Skin of body (tissue), 2 donors: ENCODE data around the gene ABI3BP. TPM values are rescaled to one million over a fixed set of nuclear protein-coding genes. Genes with fewer than 3 reads are reported as not detected.

ENCODE experiments used
- DNase-seq: peaks from one replicate; lab custom pipeline; 2025; lab: John Stamatoyannopoulos, UW
- total RNA-seq: library from RNA; depleted of rRNA; stranded (reverse); fragments of >200 nt; gene quantifications from one replicate; pipeline ENCODE4 v1.2.3, GENCODE V29; 2014

Gene ABI3BP
- total RNA-seq, 1 donor from 2014 or later, result 51.0 TPM

DNA sequence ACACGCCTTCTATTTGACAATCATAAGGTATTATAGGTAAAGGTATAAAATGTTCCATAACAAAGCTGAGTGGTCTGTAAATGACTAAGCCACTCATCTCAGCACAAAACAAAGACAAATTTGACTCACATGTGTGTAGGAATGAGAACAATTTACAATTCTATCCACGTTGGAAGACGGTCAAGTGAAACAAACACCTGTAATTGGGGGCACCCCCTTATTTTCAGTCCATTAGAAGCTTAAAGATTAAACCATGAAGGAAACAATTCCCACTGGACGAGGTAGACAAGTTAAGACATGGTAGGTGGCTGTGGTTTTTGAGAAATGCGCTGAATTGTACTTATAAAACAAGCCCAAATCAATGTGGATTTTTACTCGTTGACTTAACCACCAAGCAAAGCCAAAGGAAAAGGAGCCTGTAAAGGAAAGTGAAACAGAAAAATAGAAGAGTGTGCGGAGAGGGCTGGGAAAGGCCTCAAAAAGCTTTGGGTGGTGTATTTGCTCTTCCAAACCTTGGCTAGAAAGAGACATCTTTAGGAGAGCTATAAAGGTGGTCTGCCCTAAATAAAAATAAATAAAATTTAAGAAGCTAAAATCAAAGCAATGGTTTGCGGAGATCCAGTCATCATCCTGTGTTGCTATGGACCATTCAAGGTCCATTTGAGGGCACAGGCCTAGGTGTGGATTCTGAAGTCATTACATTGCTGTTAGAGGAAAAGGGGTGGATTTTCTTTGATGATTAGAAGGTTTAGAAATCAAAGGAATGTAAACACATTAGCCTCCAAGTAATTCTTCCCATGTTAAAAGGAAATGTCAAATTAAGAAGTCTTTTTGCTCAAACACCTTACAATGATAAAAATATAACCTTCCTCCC is 148.9 kb downstream of the ABI3BP start:
- DNase-seq, result no peak

DNA sequence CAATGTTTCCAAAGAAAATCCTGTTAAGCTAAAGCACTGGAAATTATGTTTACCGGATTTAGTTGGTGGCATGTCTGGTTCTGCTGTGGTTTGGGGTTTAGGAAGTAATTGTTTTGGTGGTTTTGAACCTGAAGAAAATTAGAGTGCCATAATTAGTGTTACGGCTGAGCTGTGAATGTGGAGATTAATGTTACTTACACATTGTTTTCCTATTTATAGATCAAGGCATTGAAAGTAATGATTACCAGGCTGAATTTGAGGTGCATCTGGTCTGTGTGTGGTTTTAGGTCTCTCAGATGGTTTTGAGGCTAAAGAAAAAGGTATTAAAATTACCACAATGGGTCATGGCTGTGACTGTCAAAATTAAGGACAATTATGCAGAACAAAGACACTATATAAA is 155.1 kb downstream of the ABI3BP start:
- DNase-seq, result no peak

DNA sequence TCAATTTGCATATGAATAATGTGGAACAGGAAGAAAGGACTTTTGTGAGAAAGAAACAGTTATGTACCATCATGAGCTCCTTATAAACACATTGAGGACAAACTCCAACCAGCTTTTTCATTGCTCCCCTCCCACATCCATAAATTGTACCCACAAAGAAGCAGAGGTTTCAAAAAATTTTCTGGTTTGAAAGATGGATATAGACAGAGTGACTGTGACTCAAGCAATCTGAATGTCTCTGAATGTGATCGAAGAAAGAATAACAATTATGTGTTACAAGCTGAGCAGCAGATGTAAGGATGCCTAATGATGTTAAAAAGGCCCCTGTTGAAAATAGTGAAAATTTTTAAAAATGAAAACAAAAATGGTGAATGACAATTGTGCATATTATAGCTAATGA is 156.6 kb downstream of the ABI3BP start:
- DNase-seq, result no peak

DNA sequence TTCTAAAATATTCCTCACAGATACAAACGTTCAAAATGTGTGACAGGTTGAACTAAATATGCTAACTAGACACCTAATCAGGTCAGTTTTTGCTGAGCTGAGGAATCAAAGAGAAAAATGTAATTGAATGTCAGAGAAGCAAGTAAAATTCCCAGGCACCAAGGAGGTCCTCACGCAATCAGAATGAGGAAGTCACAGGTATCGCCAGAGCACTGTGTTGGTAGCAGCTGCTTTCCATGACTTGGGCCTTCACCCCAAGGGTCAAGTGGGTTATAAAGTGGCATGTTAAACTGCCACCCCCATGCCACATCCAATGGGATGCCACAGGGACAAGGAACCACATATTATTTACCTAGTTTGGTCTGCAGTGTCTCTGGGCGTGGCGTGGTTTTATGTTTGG is 158.9 kb downstream of the ABI3BP start:
- DNase-seq, result no peak

DNA sequence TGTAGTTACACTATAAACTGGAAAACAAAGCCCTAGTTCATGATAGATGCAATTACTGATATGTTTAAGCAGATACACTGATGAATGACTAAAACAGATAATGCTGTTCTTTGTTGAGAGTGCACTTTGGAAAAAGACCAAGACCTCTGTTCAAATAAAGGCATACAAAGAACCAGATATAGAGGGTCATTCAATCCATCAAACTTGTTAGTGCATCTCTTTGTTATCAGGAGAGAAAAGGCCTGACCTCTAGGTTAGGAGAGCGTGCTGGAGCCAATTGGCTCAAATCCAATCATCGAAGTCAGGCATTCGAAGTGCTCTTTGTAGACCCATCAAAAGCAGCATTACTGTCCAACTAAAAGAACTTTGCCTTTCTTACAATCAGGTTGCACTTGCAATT is 159.7 kb downstream of the ABI3BP start:
- no peak for DNase-seq

DNA sequence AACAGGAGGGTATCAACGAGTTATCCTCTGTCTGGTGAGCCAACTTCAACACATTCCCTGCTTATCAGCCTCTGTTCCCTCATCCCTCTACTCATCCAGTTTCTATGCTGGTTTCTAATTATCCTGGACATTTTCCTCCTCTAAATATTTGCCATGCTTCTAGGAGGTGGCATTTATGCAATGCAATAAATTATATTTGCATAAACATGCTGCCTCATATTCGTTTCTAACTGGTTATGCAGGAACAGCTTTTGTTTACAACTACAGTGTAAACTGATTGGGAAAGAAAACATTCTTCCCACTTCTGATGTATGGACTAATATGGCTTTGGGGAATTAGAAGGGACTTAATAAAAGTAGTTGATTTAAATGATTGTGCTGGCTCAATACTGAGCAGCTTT is 161.6 kb downstream of the ABI3BP start:
- no peak for DNase-seq

DNA sequence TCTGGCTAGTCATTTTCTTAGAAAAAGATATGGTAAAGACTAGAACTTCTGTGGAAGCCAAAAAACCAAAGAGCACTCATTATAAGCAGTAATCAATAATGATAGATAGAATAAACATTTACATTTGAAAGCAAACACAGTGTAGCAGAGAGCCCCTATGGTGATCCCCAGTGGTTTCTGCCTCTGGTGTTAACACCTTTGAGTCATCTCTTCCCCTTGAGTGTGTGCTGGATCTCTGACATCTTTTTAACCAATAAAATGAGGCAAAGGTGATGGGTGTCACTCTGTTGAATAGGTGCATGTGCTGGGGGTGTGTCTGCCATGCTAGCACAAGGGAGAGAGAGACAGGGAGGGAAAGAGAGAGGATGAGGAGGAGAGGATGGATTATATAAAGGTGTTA is 162.3 kb downstream of the ABI3BP start:
- no peak for DNase-seq

DNA sequence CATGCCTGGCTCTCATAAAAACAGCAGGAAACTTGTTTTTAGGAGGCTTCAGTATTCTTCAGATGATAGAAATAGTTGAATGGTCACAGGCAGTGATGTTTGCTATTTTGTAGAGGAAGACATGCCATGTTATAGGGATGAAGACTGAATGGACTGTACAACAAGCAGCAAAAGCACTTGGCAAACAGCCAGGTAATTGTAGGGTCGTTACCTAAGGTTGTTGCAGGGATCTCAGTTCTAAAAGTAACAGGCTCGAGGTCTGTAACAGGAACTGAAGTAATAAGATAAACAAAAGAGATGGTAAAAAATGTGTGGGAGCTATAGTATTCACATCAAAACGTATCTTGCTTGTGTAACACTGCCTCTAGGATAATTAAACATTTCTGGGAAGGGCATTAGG is 167.6 kb downstream of the ABI3BP start:
- DNase-seq, result no peak

DNA sequence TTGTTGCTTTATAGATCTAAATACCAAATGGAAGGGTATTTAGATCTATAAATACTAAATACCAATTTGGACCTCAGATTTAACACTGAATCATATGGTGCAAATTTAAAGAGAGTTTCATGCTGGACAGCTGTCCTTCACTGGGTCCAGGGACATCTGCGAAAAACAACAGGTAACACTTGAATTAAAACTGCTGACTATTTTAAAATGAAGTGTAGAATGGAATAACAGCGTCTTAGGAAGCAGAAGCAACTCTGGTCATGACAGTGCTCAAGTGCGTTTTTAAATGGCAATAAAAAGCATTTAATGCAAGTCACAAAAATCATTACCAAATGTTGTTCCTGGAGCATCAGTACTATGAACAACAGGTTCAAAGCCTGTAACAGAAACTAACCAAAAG is 177.6 kb downstream of the ABI3BP start:
- no peak for DNase-seq

DNA sequence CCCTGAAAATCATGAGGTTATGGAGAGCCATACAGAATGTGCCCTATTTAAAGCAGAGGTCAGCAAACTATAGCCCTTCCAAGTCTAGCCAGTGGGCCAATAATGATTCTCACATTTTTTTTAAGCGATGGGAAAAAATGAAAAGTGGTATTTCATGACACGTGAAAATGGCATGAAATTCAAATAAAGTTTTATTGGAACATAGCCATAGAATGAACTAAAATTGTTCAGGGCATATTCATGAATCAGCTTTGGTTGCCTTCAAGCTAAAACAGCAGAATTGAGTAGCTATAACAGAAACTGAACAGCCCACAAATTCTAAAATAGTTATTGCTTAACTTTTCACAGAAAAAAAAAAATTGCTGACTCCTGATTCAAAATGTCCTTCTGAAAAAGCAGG is 179.4 kb downstream of the ABI3BP start:
- DNase-seq, result no peak

DNA sequence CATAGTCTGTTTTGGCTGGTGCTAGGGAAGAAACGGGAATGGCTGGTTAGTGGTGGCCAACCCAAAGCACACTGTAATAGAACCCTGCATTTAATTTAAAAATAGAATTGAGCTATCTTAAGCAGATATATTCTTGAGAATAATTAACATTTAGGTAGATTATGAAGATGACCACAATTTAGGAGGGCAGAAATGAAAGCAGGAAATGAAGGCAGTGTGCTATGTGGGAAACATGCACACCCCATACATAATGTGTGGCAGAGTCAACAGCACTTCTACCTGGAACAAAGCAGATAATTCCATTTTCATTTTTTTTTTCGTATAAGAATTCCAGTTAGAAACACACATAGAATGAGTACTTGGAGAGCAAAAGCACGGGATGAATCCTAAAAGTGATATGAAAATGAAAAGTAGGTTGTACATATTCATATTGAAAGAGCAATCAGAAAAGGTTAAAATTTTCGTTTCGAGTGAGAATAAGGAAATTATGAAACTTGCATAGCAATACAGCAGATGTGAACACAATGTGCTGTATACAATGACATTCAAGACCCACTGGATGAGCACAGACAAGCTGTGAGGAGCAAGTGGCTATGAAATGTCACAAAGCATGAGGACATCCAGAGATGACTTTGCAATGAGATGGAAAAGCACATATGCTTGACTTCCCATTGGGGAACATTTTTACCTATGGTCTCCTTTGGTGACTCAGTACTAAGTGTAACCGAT is 181.3 kb downstream of the ABI3BP start:
- no peak for DNase-seq

DNA sequence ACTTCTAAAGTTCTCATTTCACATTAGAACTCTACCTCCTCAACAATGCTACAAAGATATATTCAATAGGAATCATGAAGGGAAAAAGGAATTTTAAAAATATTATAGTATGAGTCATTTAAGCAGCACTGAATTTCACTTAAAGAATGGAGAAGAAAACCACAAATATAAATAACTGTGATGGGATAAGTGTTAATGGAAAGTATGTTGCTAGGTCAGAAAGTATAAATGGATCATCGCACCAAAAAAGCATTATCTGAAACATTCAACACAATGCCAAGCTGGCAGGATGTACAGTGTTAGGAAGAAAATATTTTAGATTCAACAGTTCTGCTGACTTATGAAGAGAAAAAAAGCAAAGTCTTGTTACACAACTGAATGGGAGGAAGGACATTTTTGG is 182.6 kb downstream of the ABI3BP start:
- no peak for DNase-seq

DNA sequence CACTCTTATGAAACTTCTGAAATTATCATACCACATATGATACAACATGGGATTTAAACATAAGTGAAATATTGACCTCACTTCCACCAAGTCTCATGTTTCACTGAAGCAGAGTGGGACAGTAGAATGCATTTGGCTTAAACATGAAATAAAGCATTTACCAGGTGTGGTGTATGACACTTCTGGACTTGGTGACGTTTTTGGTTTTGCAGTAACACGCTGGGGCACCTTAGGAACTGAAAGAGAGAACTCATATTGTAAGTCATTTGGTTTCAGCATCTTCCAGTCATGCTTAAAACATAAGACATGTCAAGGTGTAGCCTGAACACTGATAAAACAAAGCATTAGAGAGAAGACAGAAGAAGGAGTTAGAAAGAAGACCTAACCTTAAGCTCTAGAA is 188.6 kb downstream of the ABI3BP start:
- DNase-seq, result no peak

DNA sequence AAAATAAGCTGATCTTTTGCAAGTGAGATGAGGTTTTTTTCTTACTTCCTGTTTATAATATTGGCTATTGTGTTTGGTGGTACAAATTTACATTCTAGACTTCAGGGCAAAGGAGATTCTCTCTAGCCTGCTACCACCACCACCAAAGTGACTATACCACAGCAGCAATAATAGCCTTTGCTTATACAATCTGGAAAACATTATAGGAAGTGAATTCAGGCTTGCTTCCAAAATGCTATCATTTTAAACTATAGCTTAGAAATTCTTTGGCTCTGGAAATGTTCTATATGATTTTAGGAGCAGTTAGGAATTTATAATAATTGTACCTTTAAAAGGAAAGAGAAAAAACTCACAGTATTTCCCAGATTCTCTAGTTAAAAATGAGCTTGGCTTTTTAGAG is 189.5 kb downstream of the ABI3BP start:
- no peak for DNase-seq

DNA sequence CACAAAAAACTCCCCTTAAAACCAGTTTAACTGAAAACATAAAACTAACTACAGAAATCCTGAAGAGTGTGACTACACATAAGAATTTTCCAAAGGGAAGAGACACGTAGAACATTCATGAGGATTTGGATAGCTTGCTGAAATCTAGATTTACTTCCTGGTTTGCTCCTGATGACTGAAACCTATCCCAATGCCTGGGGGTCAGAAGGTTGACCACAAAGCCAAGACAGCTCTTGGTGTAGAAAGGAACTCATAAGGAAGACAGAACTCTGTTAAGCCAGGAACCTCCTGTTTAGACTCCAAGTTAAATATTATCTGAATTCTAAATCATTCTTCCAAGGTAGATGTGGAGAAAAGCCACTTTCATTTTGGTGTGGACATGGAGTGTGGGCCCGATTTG is 191.1 kb downstream of the ABI3BP start:
- DNase-seq, result no peak

DNA sequence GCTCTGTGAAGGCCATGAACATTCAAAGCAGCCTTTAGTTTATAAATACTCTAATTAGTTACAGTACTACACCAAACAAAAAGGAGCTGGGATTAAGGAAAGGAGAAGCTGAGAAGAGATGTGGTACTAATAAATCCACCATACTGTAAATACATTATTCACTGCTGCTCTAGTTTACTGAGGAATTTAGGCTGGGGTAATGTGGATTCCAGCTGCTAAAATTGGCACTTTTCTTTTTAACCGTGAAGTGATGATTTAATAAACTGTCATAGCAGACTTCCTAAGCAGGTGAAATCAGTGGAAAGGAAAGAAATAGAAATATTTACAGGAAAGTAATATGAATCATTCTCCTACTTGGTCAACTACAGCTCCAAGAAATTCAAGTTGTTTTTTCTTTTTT is 195.2 kb downstream of the ABI3BP start:
- peak; percentile 87 for DNase-seq

DNA sequence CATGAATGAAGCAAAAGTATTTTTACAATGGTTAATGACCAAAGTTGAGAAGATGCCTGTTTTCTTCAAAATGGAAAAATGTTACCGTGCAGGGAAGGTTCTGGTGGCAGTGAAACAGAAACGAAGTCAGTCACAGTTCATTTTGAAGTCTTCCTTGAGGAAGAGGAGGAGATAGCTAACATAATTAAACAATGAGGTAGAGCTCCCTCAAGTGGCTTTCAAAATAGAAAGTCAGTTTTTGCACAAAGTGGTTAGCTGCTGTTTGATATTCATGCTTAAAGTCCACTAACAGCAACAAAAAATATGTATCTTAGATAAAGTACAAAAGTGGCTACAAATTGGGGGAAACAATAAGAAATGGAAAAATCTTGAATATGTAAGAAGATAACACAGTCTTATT is 196.7 kb downstream of the ABI3BP start:
- no peak for DNase-seq

DNA sequence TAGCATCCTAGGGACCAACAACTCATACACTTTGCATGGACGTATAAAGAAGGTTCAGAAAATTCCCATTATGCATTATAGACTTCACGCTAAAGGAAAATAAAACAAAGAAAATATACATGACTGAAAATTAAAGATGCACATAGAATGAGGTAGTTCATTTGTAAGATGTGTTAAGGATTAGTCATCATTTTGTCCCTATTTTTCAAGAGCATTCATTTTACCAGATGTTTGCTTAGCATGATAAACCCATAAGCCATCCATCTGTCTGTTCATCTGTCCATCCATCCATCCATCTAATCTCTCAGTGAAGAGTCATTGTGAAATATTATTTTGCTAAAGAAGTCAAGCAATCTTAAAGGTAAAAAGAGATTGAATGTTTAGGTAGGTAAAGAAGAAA is 203.6 kb downstream of the ABI3BP start:
- no peak for DNase-seq

DNA sequence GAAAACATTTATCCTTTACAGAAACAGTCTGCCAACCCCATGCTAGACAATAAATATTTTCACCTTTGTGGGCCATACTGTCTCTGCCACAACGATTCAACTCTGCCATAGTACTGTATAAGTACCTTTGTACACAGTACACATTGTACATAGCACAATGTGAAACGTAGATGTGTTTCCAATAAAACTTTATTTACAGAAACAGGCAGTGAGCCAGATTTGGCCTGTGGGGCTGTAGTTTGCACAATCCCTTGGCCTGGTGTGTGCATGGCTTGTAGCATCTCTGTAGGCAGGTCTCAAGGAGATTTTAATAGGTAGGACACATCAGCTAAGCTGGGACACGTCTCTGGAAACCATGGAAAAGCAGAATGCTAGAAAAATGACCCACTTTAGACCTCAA is 209.6 kb downstream of the ABI3BP start:
- DNase-seq, result no peak

DNA sequence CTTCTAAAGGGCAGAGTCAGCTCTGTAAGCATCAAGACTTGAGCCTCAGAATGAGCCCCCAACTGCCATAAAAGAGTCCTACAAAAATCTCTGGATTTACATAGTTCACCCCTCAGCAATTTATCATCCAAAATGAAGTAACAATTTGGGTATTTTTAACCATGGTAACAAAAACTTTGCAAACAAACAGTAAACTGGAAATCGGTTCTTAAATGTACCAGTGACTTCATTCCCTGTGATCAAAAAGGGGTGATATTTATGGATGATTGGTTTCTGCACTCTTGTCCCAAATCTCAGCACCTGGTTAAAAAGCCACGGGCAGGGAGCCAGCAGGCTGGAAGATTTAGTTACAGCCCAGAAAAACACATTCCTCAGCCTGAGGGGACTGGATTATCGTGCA is 210.3 kb downstream of the ABI3BP start:
- DNase-seq, result peak; percentile 43

DNA sequence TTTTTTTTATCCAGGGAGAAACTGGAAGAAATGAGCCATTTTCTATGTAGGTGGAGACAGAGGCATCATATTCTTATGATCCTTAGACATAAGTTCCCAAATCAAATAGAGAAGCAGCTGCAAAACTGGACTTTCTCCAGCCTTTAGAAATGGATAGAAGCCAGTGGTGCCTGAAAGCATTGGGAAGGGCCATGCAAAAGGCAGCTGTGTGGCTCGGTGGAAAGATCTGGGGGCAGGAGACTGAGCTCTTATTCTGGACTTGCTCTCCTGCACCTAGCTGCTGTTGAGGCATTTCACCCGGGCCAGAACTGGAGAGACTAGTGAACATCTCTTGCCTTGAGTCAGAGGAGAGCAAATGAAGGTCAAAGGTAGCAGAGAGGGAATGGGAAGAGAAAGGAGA is 210.9 kb downstream of the ABI3BP start:
- DNase-seq, result peak; percentile 6

DNA sequence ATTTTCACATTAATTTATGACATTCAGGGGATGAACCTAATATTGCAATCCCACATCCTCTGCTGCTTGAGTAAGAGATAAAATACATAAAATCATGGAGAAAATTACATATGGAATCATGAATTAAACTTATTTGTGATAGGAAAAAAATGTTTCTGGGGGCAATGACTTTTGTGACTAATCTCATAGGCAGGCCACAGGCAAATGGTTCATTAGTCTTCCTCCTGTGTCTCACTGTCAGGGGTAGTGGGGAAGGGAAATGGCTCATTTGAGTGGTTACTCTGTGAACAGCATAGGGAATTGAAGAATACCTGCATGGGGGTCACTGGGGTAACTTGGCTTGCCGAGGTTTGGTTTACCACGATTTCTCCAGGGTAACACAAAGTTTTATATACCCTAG is 211.9 kb downstream of the ABI3BP start:
- no peak for DNase-seq

DNA sequence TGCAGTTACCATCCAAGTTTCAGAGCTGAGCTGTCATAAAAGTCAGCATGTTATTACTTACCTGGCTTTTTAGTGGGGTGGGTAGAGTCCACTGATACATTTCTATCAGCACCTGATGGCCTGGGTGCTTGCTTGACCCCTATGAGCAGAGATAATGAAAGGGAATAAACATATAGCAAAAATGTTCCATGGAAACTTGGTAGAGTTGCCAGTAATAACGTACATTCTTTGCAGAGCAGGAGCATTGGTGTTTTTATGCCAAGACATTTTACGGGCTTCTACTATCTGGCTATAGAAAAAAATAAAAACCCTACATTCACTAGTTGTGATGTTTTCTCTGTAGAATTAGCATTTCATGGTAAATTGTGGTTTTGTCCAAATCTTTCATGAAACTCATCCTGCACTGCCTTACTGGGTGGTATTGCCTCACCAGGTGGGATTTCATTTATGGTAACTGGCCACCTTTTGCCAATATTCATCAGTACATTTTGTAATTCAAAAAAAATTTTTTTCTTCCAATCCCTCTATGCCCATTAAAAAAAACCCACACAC is 213.1 kb downstream of the ABI3BP start:
- DNase-seq, result no peak
